ENCODE measurements around the gene MYH3. TPM values are rescaled to one million over a fixed set of nuclear protein-coding genes. Genes with fewer than 3 reads are reported as not detected.
"Not testable (repeated sequence)": the region's sequence is repeated elsewhere in the genome, so short reads cannot be mapped to it uniquely, and the experiment has no call there.

MYH3 gene
- total RNA-seq (2014; rRNA removed; shearing (Covaris generic)), result 0.71 and 1.3 TPM in 2 replicates
- polyA plus RNA-seq (2015; cell fraction: cytosol; rRNA removed), result 0.41 and 1.9 TPM in 2 replicates
- 13.9 and 19.1 TPM in 2 replicates for polyA plus RNA-seq (2015; cell fraction: nucleus; rRNA removed)

GRCh38 chr17:10657148-10657547, at the start of gene MYH3:
Gene MYH3 (minus strand): TSS chr17:10657309. CDS start chr17:10655064, 2,245 bp downstream.
- no peak for DNase-seq (ENCODE audit: low read depth, low spot score)
- in situ Hi-C loops (cut with HindIII; ENCODE audit: low pct_unique_long_range_greater_than_20kb, low sequenced_read_pairs), result no loop called here

- in situ Hi-C loops (cut with HindIII; ENCODE audit: low pct_unique_long_range_greater_than_20kb, low sequenced_read_pairs), result no loop called here
- no peak for DNase-seq (ENCODE audit: low read depth, low spot score)
These were observed 48.6 kb upstream of the MYH3 start for GRCh38 chr17:10705727-10706126.

- no peak for DNase-seq (ENCODE audit: low read depth, low spot score)
- in situ Hi-C loops (cut with HindIII; ENCODE audit: low pct_unique_long_range_greater_than_20kb, low sequenced_read_pairs), result no loop called here
These were observed 45.5 kb upstream of the MYH3 start for GRCh38 chr17:10702574-10702973.

- in situ Hi-C loops (cut with HindIII; ENCODE audit: low pct_unique_long_range_greater_than_20kb, low sequenced_read_pairs), result no loop called here
These were observed 42.7 kb upstream of the MYH3 start for GRCh38 chr17:10699856-10700255.

GRCh38 chr17:10698096-10698818, 41.1 kb upstream of the MYH3 start:
- in situ Hi-C loops (cut with HindIII; ENCODE audit: low pct_unique_long_range_greater_than_20kb, low sequenced_read_pairs), result no loop called here
- peak; percentile 34 for DNase-seq (ENCODE audit: low read depth, low spot score)

More at GRCh38 chr17:10699856-10700255, 42.7 kb upstream of the MYH3 start:
- peak; percentile 32 for DNase-seq (ENCODE audit: low read depth, low spot score)

- DNase-seq (ENCODE audit: low read depth, low spot score), result peak; percentile 95
- in situ Hi-C loops (cut with HindIII; ENCODE audit: low pct_unique_long_range_greater_than_20kb, low sequenced_read_pairs), result no loop called here
These were observed 40.3 kb upstream of the MYH3 start, which contains the start of the genes ADPRM and SCO1 for GRCh38 chr17:10697092-10698081. Gene ADPRM (plus strand): TSS chr17:10697594. CDS start chr17:10704927, 7,333 bp downstream. Gene SCO1 (minus strand): TSS chr17:10697533. CDS start chr17:10697507, 26 bp downstream.

- DNase-seq (ENCODE audit: low read depth, low spot score); in situ Hi-C loops (cut with HindIII; ENCODE audit: low pct_unique_long_range_greater_than_20kb, low sequenced_read_pairs): not testable (repeated sequence)
These were observed 38.8 kb upstream of the MYH3 start for GRCh38 chr17:10695875-10696407.

- DNase-seq (ENCODE audit: low read depth, low spot score), result peak; percentile 19
- in situ Hi-C loops (cut with HindIII; ENCODE audit: low pct_unique_long_range_greater_than_20kb, low sequenced_read_pairs), result no loop called here
These were observed 30.4 kb upstream of the MYH3 start for GRCh38 chr17:10687499-10687898.

- DNase-seq (ENCODE audit: low read depth, low spot score), result peak; percentile 73
- in situ Hi-C loops (cut with HindIII; ENCODE audit: low pct_unique_long_range_greater_than_20kb, low sequenced_read_pairs), result no loop called here
These were observed 26.7 kb upstream of the MYH3 start for GRCh38 chr17:10683853-10684252.

- in situ Hi-C loops (cut with HindIII; ENCODE audit: low pct_unique_long_range_greater_than_20kb, low sequenced_read_pairs), result no loop called here
- no peak for DNase-seq (ENCODE audit: low read depth, low spot score)
These were observed 24.8 kb upstream of the MYH3 start for GRCh38 chr17:10681866-10682446.

- no peak for DNase-seq (ENCODE audit: low read depth, low spot score)
These were observed 17.6 kb upstream of the MYH3 start for GRCh38 chr17:10674704-10675103.

GRCh38 chr17:10673312-10673711, 16.2 kb upstream of the MYH3 start:
- DNase-seq (ENCODE audit: low read depth, low spot score), result no peak
- in situ Hi-C loops (cut with HindIII; ENCODE audit: low pct_unique_long_range_greater_than_20kb, low sequenced_read_pairs), result no loop called here

More at GRCh38 chr17:10674704-10675103, 17.6 kb upstream of the MYH3 start:
- in situ Hi-C loops (cut with HindIII; ENCODE audit: low pct_unique_long_range_greater_than_20kb, low sequenced_read_pairs), result no loop called here

- in situ Hi-C loops (cut with HindIII; ENCODE audit: low pct_unique_long_range_greater_than_20kb, low sequenced_read_pairs), result no loop called here
- DNase-seq (ENCODE audit: low read depth, low spot score), result no peak
These were observed 11.7 kb upstream of the MYH3 start for GRCh38 chr17:10668775-10669174.

GRCh38 chr17:10666906-10667305, 9.8 kb upstream of the MYH3 start:
- in situ Hi-C loops (cut with HindIII; ENCODE audit: low pct_unique_long_range_greater_than_20kb, low sequenced_read_pairs), result no loop called here
- no peak for DNase-seq (ENCODE audit: low read depth, low spot score)

- no peak for DNase-seq (ENCODE audit: low read depth, low spot score)
These were observed 7.5 kb upstream of the MYH3 start for GRCh38 chr17:10664571-10664970.

GRCh38 chr17:10663231-10663630, 6.1 kb upstream of the MYH3 start:
- in situ Hi-C loops (cut with HindIII; ENCODE audit: low pct_unique_long_range_greater_than_20kb, low sequenced_read_pairs), result no loop called here
- no peak for DNase-seq (ENCODE audit: low read depth, low spot score)

More at GRCh38 chr17:10664571-10664970, 7.5 kb upstream of the MYH3 start:
- in situ Hi-C loops (cut with HindIII; ENCODE audit: low pct_unique_long_range_greater_than_20kb, low sequenced_read_pairs), result no loop called here

GRCh38 chr17:10661437-10661836, 4.3 kb upstream of the MYH3 start:
- no peak for DNase-seq (ENCODE audit: low read depth, low spot score)
- in situ Hi-C loops (cut with HindIII; ENCODE audit: low pct_unique_long_range_greater_than_20kb, low sequenced_read_pairs), result no loop called here
